HG03354 (cell line): ENCODE results near the gene TRPM2.
"Not testable (repeated sequence)": the region's sequence is repeated elsewhere in the genome, so short reads cannot be mapped to it uniquely, and the experiment has no call there.

Experiments used
- ATAC-seq: cut with Tn5 transposase; IDR thresholded peaks from one replicate; pipeline ENCODE4 v1.9.1; 2021; ENCODE audit warnings: mild to moderate bottlenecking; ENCODE audit not compliant: unreplicated experiment, poor library complexity, severe bottlenecking

Gene TRPM2

DNA sequence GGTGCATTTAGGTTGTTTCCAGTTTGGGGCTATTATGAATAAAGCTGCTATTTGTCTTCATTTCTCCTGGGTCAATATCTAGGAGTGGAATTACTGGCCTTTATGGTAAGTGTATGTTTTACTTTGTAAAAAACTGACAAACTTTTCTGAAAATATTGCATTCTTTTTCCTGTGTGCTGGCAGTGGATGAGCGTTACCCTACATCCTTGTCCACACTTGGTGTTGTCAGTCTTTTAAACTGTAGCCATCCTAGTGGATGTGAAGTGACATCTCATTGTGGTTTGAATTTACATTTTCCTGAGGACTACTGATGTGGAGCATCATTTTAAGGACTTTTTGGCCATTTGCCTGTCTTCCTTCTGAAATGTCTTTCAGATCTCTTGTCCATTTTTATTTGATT, 35.9 kb downstream of the TRPM2 start:
- no peak for ATAC-seq

DNA sequence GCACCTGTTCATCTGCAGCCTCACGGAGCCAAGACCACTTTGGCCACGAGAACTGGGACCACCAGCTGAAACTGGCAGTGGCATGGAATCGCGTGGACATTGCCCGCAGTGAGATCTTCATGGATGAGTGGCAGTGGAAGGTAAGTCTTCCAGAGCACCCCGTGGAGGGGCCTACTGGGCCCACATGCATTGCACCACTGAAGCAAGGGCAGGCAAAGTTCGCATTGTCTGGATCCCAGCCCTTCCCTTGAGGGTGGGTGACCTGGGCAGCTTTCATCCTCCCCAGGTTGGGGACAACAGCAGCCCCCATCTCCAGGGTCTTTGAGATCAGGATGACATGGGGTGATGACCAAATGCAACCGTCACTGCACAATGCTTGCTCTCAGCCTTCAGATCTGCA, 37.5 kb downstream of the TRPM2 start:
- ATAC-seq, result no peak

DNA sequence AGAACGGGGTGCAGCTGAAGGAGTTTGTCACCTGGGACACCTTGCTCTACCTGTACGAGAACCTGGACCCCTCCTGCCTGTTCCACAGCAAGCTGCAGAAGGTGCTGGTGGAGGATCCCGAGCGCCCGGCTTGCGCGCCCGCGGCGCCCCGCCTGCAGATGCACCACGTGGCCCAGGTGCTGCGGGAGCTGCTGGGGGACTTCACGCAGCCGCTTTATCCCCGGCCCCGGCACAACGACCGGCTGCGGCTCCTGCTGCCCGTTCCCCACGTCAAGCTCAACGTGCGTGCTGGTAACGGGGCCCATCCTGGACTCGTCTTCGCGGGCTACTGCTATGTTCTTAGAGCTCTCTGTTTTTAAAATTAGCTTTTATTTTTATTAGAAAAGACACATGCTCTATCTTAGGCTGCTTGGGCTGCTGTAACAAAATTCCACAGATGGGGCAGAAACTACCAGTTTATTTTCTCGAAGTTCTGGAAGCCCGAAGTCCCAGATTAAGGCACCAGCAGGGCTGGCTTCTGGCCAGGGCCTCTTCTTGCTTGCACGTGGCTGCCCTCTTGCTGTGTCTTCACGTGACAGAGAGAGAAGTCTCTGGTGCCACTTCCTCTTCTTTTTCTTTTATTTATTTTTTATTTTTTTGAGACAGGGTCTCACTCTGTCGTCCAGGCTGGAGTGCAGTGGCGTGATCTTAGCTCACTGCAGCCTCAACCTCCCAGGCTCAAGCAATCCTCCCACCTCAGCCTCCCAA, 38.1 kb downstream of the TRPM2 start:
- ATAC-seq, result no peak

DNA sequence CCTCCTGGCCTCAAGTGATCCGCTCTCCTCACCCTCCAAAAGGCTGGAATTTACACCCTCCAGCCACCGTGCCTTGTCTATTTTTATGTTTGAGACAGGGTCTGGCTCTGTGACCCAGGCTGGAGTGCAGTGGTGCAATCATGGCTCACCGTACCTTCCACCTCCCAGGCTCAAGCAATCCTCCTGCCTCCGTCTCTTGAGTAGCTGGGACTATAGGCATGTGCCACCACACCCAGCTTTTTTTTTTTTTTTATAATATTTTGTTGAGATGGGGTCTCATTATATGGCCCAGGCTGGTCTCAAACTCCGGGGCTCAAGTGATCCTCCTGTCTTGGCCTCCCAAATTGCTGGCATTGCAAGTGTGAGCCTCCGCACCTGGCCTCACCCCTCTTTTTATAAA, 38.8 kb downstream of the TRPM2 start:
- ATAC-seq, result no peak

DNA sequence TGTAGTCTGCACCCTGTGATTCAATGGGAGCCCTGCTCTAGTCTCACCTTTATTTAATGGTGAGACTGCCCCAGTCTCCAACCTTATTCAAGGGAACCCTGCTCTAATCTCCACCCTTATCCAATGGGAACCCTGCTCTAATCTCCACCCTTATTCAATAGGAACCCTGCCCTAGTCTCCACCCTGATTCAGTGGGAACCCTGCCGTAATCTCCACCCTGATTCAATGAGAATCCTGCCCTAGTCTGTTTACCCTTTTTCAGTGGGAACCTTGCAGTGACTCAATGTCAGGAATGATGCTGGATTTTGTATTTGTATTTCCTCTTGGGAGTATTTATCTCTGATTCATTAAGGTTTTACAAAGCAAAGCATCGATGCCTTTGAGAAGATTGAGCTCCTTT, 39.5 kb downstream of the TRPM2 start:
- no peak for ATAC-seq

DNA sequence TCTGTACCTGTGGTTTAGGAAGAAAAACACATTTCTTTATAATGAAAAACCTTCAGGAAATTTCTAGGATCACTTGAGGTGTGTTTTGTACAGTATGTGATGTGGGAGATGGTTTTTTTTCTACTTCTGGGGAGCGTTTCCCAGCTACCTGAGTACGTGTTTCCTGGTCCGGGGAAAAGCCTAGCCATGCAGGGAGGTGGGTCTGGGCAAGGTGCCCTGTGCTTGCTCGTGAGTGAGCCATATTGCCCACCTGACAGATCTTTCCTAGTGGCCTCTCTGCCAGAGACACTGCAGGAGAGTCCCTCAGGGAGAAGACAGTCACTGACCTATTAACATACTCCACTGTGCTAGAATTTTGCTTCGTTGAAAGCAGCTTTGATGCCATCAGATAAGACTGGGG, 41.3 kb downstream of the TRPM2 start:
- no peak for ATAC-seq

DNA sequence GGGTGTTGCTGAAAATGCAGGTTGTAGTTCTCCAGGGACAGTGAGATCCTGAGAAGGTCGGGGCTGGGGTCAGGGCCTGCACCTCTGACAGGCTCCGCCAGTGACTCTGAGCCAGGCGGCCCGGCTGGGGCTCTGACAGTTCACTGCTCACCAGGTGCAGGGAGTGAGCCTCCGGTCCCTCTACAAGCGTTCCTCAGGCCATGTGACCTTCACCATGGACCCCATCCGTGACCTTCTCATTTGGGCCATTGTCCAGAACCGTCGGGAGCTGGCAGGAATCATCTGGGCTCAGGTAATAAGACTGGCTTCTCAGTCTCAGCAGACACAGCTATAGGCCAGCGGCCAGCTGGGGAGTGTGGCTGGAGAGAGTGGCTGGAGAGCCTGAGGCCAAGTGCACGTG, 41.8 kb downstream of the TRPM2 start:
- ATAC-seq, result no peak

DNA sequence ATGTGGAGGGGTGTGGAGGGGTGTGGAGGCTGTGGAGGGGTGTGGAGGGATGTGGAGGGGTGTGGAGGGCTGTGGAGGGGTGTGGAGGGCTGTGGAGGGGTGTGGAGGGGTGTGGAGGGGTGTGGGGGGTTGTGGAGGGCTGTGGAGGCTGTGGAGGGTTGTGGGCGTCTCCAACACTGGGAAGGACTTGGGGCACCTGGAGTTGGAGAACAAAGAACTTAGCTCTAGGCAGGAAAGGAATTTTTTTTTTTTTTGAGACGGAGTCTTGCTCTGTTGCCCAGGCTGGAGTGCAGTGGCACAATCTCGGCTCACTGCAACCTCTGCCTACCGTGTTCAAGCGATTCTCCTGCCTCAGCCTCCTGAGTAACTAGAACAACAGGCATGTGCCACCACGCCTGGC, 43.4 kb downstream of the TRPM2 start:
- not testable (repeated sequence) for ATAC-seq

DNA sequence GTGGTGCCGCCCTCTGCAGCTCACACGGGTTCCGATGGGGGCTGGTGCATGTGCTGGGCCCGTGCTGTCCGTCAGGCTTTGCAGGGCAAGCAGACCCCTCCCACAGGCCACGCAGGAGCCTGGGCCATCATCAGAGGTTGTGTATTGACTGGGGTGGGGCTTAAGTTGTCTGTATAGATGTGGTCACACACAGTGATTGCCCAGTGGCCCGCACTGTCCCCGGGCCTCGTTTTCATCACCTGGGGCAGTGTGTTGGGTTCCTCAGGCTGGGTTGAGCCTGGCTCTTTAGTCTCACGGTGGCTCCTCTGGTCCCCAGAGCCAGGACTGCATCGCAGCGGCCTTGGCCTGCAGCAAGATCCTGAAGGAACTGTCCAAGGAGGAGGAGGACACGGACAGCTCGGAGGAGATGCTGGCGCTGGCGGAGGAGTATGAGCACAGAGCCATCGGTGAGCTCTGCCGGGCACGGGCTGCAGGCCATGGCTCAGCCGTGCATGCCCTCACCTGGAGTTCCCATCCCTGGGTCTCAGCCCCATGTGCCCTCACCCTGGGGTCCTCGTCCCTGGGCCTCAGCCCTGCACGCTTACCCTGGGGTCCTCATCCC, 44.1 kb downstream of the TRPM2 start:
- ATAC-seq, result no peak

DNA sequence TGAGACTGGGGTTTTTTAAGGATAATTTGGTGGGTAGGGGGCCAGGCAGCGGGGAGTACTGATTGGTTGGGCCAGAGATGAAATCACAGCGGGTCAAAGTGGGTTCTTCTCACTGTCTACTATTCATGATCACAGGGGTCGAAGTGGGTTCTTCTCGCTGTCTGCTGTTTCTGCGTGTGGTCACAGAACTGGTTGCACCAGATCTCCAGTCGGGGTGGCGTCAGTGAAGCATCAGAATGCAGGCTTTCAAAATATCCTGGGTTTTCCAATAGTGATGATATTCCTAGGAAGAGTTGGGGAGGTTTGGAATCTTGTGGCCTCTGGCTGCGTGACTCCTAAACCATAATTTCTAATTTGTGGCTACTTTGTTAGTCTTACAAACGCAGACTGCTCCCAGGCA, 45.1 kb downstream of the TRPM2 start:
- ATAC-seq, result no peak

DNA sequence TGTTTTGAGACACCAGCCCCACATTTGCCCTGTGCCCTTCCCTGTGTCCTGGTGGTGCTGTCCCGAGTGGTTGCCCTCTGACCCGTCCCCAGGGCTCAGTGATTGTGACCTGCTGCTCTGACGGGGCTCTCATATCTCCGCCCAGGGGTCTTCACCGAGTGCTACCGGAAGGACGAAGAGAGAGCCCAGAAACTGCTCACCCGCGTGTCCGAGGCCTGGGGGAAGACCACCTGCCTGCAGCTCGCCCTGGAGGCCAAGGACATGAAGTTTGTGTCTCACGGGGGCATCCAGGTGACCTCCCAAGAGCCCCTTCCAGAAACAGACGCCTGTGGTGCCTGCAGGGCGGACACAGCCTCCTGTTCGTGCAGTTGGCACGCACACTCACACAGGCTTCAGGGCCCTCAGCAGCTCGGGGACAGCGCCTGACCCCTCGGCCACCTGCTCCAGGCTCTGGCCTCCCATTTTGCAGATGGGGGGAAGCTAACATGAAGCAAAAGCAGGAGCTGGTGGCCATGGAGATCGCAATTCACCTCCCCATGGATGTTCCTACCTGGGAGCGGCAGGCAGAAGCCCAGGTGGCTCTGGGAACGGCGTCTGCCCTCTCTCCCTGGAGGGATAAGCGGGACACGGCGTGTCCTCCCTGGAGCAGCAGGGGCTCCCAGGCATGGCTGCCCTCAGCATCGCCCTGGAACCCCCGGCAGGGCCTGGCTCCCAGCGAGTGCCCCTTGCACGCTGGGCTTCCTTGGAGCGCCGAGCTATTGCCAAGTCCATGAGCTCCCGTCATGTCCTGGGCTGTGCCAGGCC, 45.9 kb downstream of the TRPM2 start:
- ATAC-seq, result no peak

DNA sequence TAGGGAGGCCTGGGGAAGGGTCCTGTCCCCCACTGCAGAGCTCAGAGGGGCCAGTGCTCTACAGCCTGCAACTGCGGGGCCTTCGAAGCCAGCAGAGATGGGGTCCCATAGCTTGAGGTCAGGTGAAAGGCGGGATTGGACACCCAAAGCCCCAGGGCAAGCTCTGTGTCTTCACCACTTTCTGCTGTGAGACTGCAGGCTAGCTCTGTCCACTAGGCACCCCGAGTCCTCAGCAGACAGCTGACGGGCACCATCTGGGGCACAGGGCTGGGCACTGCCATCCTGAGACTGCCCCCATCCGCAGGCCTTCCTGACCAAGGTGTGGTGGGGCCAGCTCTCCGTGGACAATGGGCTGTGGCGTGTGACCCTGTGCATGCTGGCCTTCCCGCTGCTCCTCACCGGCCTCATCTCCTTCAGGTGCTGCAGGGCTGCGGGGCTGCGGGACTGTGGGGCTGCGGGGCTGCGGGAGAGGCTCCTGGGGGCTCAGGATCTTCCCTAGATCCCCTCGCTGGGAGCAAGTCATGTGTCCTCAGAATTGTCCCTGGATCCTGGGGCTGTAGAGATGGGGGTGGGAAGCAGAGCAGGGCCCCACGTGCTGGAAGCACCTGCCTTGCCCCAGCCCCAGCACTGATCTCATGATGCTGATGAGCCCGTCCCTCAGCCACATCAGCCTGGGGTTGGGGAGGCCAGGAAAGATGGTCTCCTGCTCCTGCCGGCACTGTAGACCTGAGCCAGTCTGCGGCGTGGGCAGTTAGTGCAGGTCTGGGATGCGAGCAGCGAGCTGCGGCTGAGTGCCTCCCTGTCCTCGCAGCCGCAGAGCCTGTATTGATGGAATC, 46.8 kb downstream of the TRPM2 start:
- no peak for ATAC-seq

DNA sequence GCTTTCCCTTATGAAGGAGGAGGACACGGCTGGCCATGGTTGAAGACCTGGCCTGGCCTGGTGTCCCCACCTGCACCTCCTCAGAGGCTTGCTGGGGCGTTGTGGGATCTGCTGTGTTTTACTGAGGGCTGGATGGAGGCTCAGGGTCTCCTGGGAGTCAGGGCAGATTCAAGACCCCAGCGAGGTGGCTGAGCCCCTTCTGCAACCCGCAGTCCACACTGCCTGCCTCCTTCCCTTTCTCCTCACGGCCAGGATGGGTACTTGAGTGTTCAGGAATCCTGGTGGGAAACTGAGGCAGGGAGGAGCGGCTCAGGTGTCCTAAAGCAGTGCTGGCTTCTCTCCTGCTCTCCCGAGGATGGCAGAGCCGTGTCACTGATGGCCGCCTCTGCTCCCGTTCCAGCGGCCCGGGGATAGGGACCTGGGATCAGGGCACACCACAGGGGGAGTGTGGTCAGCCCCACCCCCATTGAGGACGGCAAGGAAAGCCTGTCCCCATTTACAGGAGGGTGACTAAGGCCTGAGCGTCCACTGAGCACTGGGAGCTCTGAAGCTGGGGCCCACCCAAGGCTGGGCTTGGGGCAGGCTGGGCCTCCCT, 47.5 kb downstream of the TRPM2 start:
- no peak for ATAC-seq

DNA sequence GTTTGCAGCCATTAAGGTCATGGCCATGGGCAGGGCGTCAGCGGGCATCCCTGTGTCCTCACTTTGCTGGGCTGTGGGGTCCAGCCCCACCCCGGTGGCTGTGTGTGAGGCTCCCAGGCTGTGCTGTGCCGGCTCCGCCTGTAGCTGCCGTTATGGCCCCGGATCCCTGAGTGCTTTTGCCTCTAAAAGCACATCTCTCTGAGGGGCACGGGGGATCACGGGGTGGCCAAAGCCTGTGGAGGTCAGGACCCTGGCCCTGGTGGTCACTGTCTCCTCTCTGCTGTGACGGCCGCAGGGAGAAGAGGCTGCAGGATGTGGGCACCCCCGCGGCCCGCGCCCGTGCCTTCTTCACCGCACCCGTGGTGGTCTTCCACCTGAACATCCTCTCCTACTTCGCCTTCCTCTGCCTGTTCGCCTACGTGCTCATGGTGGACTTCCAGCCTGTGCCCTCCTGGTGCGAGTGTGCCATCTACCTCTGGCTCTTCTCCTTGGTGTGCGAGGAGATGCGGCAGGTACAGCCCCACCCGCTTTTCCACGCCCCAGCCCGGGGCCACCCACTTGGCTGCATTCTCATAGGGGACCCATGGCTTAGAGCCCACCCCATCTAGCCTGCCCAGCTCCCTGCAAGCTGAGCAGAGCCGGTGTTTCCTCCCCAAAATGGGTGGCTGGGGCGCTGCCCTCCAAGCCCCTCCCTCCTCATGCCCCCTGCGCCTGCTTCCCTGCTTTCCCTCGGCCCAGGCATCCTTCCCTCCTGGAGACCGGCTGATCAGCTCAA, 48.2 kb downstream of the TRPM2 start:
- ATAC-seq, result no peak

DNA sequence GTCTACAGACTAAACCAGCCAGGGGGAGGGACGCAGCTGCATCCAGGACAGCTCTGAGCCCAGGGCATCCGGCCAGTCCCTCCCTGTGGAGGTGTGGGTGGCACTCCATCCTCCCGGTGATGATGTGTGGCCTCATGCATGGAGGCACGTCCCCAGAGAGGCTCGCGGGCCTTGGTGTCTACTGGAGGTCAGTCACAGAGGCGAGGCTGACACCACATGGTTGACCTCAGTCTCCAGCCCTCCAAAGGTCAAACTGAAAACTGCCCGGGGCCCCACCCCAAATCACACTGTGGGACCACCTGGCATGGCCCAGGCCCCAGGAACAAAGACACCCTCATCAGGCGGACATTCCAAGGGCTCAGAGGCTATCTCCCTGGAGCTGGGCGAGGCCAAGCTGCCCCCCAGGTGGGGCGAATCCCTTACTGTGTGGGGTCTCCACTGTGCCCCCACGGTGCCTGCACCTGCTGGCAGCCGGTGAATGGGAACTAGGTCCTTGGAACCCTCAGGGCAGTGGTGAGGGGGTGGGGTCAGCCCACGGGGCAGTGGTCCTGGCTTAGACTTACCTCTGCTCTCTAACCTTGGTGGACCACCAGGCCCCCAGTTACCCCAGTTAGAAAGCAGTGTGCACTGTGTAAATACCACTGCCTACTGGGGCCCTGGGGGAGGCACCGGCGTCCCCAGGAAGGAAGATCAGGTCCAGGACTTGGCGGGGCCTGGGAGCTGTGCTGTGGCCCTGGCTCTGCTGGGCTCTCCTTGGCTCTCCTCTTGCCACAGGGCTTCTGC, 49.1 kb downstream of the TRPM2 start:
- ATAC-seq, result no peak

DNA sequence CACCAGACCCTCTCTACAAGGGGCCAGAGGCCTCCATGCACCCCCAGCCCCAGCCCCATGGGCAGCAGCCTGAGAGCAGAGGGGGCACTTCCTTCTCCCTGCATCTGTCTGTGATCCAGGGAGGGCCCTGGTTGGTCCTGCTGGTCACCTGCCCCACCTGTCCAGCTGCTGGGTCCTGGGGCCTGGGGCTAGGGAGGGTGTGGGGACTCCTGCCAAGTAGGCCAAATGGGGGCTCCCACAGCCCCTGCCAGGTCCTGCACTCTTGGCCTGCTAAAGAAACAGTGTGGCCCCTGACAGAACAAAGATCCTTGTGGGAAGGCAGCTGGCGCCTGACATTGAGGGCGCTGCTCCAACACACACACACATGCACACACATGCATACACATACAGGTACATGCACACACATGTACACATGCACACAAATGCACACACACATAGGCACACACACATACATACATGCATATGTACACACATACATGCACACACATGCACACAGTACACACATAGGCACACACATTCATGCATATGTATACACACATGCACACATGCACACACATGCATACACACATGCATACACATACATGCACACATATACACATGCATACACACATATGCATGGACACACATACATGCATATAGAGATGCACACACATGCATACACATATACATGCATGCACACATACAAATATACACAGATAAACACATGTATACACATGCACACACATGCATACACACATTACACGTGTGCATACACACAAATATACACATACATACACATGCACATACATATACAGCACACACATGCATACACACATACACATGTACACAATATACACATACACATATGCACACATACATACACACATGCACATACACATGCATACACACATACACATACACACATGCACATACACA, 49.9 kb downstream of the TRPM2 start:
- no peak for ATAC-seq

DNA sequence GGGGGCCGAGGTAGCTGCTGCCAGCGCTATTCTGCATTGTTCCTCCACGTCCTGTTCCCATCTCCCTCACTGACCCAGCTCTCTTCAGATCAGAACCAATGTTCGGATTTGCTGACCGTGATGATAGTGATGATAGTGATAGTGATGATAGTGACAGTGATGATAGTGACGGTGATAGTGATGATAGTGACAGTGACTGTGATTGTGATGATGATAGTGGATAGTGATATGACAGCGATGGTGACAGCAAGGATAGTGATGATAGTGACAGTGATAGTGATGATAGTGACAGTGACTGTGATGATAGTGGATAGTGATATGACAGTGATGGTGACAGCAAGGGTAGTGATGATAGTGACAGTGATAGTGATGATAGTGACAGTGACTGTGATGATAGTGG, 51.1 kb downstream of the TRPM2 start:
- ATAC-seq, result not testable (repeated sequence)
